Islet precursor cell (in vitro differentiated cells): Measurements from ENCODE around the gene AK1.

Experiments used
- DNase-seq: peaks from one replicate; pipeline ENCODE4 v3.0.0-alpha.2; 2018

The AK1 gene

DNA sequence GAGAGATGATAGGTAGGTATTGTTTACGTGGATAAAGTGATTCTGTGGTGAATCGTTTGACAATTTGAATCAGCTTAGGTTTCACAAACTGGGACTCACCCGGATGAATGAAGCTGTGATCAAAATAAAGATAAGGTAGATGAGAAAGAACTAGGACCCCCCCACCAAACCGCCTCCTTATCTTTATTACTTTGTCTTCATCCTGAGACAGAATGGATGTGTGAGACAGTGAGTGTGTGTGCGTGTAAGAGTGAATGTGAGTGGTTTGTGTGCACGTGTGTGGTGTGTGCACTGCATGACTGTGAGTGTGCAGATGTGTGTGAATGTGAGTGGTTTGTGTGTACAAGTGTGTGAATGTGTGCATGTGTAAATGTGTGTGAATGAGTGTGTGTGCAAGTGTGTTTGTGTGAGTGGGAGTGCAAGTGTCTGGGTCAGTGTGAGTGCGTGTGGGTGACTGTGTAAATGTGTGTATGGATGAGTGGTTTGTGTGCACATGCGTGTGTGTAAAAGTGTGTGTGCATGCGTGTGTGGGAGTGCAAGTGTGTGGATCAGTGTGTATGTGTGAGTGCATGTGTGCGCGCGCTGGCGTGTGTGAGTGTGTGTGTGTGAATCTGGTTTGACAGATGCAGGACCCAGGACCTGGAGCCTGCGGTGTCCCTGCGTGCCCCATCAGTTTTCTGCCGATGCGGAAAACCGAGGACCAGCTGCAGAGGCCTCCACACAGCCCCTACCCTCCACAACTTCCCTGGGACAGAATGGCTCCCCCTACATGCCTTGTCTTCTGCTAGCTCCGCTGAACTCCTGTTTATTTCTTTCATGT is 11.6 kb downstream of the AK1 start:
- DNase-seq: no peak

DNA sequence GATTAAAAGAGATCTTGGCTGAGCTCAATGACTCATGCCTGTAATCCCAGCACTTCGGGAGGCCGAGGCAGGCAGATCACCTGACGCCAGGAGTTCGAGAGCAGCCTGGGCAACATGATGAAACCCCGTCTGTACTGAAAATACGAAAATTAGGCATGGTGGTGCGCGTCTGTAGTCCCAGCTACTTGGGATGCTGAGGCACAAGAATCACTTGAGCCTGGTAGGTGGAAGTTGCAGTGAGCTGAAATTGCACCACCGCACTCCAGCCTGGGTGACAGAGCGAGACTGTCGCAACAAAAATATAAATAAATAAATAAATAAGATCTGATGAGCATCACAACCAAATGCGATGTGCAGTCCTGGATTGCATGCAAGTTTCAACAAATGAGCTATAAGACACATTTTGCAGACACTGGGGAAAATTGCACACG is 14.3 kb downstream of the AK1 start:
- no peak for DNase-seq

- no peak for DNase-seq
These were observed 15.1 kb downstream of the AK1 start for GRCh38 chr9:127862075-127863011.

- no peak for DNase-seq
These were observed 16.7 kb downstream of the AK1 start for GRCh38 chr9:127860779-127861178.

GRCh38 chr9:127860260-127860659 is 17.2 kb downstream of the AK1 start:
- DNase-seq: no peak

GRCh38 chr9:127858041-127858512 is 19.4 kb downstream of the AK1 start:
- no peak for DNase-seq

GRCh38 chr9:127857278-127857677 is 20.2 kb downstream of the AK1 start:
- no peak for DNase-seq

- DNase-seq: no peak
These were observed 20.8 kb downstream of the AK1 start for GRCh38 chr9:127856729-127857116.

DNA sequence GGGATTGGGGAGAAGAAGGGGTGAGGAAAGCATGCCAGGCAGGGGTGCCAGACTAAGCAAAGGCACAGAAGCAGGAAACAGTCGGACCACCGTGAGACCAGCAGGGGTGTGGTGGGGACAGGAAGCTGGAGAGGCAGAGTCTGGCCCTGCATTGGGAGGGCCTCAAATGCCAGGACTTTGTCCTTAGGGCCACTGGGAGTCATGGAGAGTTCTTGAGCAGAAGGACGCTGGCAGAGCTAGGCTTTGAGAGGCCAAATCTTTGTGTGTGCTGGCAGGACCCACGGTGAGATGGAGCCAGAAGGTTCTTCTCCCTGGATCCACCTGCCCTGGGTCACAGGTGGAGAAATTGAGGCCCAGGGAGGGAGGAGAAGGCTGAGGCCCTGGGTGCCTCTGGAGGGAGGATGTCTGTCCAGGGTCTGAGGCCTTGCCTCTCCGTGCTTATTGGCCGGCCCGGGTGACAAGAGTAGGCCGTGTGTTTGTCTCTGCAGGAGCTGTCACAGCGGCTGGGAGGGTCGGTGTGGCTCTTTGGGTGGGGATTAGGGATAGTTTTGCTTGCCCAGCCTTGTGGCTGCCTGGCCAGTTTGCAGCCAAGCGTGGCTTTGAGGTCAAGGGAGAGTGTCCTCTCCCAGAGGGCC is 21.3 kb downstream of the AK1 start:
- DNase-seq: no peak

DNA sequence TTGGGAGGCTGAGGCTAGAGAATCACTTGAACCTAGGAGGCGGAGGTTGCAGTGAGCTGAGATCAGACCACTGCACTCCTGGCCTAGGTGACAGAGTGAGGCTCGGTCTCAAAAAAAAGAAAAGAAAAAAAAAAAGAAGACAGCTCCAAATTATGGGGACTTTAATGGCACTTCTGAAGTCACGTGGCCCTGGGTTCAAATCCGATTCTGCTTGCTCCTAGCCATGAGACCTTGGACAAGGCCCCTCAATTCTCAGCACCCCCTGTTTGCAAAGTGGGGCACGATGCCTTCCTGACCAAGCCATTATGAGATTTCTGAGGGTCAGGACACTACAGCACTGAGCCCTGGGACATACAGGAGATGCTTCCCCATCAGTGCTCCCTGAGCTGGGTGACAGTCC is 22.0 kb downstream of the AK1 start:
- no peak for DNase-seq

GRCh38 chr9:127854960-127855359 is 22.5 kb downstream of the AK1 start:
- no peak for DNase-seq

DNA sequence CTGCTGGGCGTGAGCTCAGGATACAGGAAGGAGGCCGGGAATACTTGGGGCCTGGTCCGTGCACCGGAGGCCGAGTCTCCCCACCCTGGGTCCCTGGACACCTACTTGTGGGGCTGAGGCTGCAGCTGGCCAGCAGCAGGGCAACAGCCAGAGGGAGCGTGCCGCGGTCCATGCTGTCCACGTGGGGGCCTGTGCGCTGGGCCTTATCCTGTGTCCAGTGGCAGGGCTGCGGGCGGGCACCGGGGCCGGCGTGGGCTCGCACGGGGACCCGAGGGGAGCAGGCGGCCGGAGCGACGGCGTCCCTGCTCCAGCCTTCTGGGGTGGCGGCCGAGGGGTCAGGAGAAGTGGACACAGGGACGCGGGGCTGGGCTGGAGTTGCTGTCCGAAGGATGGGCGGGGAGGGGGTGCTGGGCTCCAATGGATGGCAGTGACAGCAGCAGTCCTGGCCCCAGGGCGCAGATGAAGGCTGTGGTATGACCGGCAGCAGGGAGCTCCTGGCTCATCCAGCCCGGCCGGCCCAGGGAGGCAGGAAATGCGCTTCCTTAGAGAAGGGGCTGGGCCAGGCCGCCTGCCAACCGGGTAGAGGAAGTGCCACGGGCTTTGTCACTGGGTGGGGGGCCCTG is 23.2 kb downstream of the AK1 start, which contains the start of gene ENG:
Gene ENG, minus strand, starts transcription at position 475 of the 623 bp plus-strand sequence. Its CDS starts 303 bp downstream, at position 172.
- DNase-seq: peak; percentile 90

DNA sequence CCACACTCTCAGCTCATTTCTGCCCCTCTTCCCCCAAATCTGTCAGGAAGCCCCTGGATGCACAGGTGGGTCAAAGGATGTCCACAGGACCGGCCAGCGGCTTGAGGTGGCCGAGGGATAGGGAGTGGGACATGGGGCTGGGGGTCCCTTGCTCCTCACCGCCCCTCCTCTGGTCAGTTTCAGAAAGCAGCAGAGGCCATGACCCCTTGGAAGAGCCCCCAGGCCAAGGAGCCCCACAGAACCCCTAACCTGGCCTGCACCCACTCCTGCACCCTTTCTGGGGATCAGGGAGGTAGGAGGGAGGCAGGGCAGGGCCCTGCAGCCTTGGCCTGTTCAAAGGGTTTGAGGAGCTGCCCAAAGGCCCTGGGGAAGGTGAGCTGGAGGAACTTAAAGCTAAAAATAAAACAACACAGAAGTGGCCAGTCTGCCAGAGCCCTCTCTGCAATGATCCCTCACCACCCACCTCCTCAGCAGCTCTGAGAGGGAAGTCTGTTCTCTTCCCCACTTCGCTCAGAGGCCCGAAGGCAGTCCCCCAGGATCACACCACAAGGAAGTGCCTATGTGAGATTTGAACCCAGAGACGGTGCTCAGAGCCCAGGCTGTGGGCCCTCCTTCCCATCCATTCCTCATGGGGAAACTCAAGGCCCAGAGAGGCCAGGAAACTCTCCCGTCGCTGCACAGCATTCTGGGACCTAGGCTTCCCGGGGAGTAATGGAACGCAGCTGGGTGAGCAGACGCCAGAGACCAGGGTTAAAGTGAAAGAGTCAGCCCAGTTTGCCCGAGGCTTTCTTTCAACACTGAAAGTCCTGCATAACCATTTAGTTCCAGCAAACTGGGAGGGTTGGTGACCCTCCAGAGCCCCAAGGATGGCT is 23.9 kb downstream of the AK1 start:
- DNase-seq: no peak

DNA sequence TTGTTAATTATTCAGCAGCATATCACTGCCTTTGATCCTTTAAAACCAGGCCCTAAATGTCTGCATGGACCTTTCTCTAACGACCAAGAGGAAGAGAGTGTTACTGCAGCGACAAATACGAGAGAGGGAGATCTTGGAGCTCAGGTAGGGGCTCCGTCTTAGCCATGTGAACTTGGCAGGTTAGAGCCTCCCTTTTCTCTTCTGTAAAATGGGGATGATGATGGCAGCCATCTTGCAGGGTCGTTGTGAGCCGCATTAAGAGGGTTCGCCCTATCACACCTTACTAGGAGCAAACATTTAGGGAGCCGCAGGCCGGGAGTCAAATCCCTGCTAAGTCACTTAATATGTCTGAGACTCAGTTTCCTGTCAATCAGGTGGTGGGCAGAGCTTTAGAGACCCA is 24.6 kb downstream of the AK1 start:
- DNase-seq: no peak

DNA sequence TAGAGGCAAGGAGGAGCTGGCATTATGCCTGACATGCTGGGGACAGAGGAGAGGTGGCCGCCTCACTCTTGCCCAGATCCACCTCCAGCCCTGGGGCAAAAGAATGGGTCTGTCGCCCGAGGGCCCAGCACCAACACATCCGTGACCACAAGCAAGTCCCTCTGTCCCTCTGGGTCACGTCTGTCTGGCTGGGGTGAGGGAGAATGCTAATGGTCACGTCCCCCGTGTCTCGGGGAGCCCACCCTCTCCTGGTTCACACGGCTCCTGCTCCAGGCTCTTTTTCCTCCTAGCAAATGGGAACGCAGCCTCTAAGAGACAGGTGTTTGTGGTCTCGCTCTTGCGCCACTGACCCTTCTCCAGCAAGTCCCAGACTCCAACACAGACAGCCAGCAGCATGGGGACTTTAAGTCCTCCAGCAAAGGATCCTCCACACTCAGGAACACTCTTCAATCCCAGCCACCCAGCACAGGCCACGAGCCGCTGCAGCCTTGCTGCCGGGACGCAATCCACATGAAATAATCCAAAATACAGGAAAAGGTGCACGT is 27.1 kb downstream of the AK1 start:
- no peak for DNase-seq

- no peak for DNase-seq
These were observed 28.5 kb downstream of the AK1 start for GRCh38 chr9:127848756-127849504.

- no peak for DNase-seq
These were observed 29.4 kb downstream of the AK1 start for GRCh38 chr9:127847833-127848755.

DNA sequence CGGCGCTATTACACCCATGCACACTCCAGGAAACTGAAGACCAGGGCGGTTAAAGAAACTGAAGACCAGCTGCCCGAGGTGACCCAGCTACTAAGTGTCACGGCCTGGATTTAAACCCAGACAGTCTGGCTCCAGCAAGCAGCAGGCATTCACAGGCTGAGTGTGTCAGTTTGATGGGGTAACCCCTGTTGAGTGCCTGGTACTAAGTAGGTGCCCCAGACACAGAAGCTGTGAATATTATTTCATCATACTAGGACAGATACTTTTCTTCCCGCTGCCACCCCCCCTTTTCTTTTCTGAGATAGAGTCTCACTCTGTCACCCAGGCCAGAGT is 30.3 kb downstream of the AK1 start:
- DNase-seq: no peak

DNA sequence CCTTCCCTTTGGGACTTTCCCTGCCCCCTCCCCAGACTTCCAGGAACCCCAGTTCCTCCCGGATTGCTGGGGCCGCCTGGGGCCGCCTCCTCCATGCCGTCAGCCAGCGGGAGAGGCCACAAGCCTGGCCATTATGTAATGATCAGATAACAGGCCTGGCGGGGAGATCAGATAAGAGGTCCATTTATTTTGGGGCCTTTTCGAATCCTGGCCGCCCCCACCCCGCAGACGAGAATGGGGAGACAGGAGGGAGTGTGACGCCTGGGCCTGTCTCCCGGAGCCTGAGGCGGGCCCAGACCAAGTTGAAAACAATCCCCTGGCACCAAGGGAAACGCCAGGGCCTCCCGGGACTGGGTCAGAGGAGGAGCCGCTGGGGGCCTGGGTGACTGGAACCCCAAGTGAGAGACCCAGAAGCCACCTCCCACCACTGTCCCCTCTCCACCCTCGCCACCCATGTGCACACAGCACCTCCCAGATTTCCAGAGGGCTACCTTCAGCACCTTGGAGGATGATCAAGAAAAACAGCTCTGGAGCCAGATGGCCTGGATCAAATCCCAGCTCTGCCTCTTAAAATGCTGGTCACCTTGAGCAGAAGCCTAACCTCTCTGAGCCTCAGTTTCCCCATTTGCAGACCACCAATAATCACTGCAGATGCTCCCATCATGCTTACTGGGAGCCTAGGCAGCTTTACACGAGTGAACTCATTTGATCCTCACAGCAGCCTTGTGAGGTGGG is 30.9 kb downstream of the AK1 start:
- peak; percentile 62 for DNase-seq
